ENCODE measurements around the gene ADAMTS17. TPM values are rescaled to one million over a fixed set of nuclear protein-coding genes. Genes with fewer than 3 reads are reported as not detected.

The ADAMTS17 gene
- total RNA-seq, 4 donors from 2014 or later = 5.0 to 16.2 (median 11.6) TPM

DNA sequence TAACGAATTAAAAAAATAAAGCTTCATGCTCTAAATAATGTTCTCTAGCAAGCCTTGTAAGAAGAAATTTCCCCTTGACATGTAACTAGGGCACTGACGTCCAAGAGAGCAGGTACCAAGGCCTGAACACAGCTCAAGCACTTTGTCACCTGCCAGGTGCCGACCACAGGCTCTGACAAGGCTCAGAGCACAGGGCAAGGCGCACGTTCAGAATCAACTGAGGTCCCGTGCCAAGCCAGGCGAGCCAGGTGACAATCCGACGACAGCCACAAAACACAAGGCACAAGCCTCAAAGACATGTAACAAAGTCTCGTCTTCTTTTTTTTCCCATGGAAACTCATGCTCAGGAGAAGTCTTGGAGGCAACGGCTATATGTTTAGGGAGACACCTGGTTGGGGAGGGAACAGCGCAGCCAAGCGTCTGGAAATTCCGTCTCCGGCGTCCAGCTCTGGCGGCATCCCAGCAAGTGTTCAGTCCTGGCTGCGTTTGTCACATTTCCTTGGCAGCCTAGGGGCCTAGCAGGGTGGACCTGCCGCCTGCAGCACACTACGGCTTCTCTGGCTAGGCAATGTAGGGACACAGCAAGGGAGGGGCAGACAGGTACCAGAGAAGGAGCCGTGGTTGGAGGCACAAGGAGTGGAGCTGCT is 76.7 kb downstream of the ADAMTS17 start:
- in situ Hi-C loops (cut with MboI; ENCODE audit: low sequenced_read_pairs in 4 of 4) = no loop called here
- DNase-seq (no peak), ATAC-seq (no peak)
- H3K27me3 ChIP-seq = no peaks in the 10 kb centered on the region
- H3K9me3 ChIP-seq = no peaks in the 10 kb centered on the region
- intact Hi-C loops (cut with DNase I; ENCODE audit: low total_unique reads) = no loop called here
- peaks cover 0 to 10% of the 10 kb centered on the region in 2 donors for H3K36me3 ChIP-seq
- no peak overlapping the region for H3K27ac ChIP-seq
- H3K4me1 ChIP-seq = no peaks in the 10 kb centered on the region
- no peak overlapping the region for H3K4me3 ChIP-seq
- no peak for TF ChIP-seq CTCF (IDR thresholded peaks at IDR 0.05 in 4 of 5, conservative IDR thresholded peaks at IDR 0.05 in 1 of 5)
- TF ChIP-seq POLR2A (IDR thresholded peaks at IDR 0.05) = no peak

DNA sequence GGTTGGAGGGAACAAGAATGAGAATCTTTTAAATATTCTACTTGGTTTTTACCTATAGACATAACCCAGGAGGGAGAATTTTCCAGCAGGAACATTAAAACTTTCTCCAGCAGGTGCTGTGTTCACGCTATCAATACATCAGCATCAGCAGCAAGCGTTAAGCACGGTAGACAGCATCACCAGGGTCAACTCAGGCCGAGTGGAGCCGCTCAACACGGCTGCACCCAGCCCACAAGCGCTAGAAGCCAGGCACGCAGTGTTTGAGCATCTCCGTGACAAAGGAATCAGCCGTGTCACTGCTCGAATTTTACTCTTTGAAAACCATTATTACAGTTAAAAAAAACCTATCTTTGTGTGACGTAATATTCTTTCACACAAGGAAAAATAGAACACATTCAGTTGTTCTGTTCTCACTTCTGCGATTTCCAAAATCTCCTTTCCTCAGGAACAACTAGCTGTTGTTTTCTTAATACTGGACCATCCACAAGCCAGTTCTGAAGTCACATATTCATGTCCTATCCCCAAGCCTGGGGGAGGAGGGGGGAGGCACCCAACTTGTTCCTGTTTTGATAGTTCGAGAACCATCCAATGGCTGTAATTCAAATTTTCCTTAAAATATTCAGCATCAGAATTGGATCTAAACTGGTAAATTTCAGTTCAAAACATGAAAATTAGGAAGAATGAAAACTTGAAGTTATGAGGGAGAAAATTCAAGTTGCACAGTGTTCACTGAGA is 77.9 kb downstream of the ADAMTS17 start:
- Histone ChIP-seq H3K9me3 (no peaks in the 10 kb centered on the region), H3K27ac (no peak overlapping the region), H3K4me1 (no peaks in the 10 kb centered on the region), H3K36me3 (peaks cover 0 to 22% of the 10 kb centered on the region in 2 donors), H3K27me3 (no peaks in the 10 kb centered on the region), H3K4me3 (no peak overlapping the region)
- intact Hi-C loops (cut with DNase I; ENCODE audit: low total_unique reads) (no loop called here), in situ Hi-C loops (cut with MboI; ENCODE audit: low sequenced_read_pairs in 4 of 4) (no loop called here)
- TF ChIP-seq POLR2A (IDR thresholded peaks at IDR 0.05) (no peak), CTCF (IDR thresholded peaks at IDR 0.05 in 4 of 5, conservative IDR thresholded peaks at IDR 0.05 in 1 of 5) (no peak)
- DNase-seq (no peak), ATAC-seq (no peak)

- Histone ChIP-seq H3K4me1 (no peaks in the 10 kb centered on the region), H3K27ac (no peak overlapping the region), H3K9me3 (no peaks in the 10 kb centered on the region), H3K4me3 (no peak overlapping the region), H3K27me3 (no peaks in the 10 kb centered on the region), H3K36me3 (peaks cover 0 to 24% of the 10 kb centered on the region in 2 donors)
- ATAC-seq (no peak), DNase-seq (no peak)
- intact Hi-C loops (cut with DNase I; ENCODE audit: low total_unique reads) = no loop called here
- in situ Hi-C loops (cut with MboI; ENCODE audit: low sequenced_read_pairs in 4 of 4) = no loop called here
- no peak for TF ChIP-seq POLR2A (IDR thresholded peaks at IDR 0.05)
- no peak for TF ChIP-seq CTCF (IDR thresholded peaks at IDR 0.05 in 4 of 5, conservative IDR thresholded peaks at IDR 0.05 in 1 of 5)
Observed at GRCh38 chr15:100263031-100263430, 78.7 kb downstream of the ADAMTS17 start.

- no peaks in the 10 kb centered on the region for H3K27me3 ChIP-seq
- intact Hi-C loops (cut with DNase I; ENCODE audit: low total_unique reads) = no loop called here
- in situ Hi-C loops (cut with MboI; ENCODE audit: low sequenced_read_pairs in 4 of 4) = no loop called here
- ATAC-seq (no peak), DNase-seq (no peak)
- H3K9me3 ChIP-seq = no peaks in the 10 kb centered on the region
- H3K36me3 ChIP-seq = peaks cover 0 to 25% of the 10 kb centered on the region in 2 donors
- no peak overlapping the region for H3K27ac ChIP-seq
- H3K4me3 ChIP-seq = no peak overlapping the region
- no peak for TF ChIP-seq POLR2A (IDR thresholded peaks at IDR 0.05)
- TF ChIP-seq CTCF (IDR thresholded peaks at IDR 0.05 in 4 of 5, conservative IDR thresholded peaks at IDR 0.05 in 1 of 5) = no peak
- no peaks in the 10 kb centered on the region for H3K4me1 ChIP-seq
Observed at GRCh38 chr15:100261302-100262240, 80.2 kb downstream of the ADAMTS17 start.
